ENCODE data around the gene TUFT1. TPM values are rescaled to one million over a fixed set of nuclear protein-coding genes. Genes with fewer than 3 reads are reported as not detected.

TUFT1 gene
- total and polyA plus RNA-seq, 9 of the 15 experiments (the other 6 are each of a cell fraction or from before 2014, with no cell fraction given) = 0.54 to 2.0 (median 1.7) TPM

DNA sequence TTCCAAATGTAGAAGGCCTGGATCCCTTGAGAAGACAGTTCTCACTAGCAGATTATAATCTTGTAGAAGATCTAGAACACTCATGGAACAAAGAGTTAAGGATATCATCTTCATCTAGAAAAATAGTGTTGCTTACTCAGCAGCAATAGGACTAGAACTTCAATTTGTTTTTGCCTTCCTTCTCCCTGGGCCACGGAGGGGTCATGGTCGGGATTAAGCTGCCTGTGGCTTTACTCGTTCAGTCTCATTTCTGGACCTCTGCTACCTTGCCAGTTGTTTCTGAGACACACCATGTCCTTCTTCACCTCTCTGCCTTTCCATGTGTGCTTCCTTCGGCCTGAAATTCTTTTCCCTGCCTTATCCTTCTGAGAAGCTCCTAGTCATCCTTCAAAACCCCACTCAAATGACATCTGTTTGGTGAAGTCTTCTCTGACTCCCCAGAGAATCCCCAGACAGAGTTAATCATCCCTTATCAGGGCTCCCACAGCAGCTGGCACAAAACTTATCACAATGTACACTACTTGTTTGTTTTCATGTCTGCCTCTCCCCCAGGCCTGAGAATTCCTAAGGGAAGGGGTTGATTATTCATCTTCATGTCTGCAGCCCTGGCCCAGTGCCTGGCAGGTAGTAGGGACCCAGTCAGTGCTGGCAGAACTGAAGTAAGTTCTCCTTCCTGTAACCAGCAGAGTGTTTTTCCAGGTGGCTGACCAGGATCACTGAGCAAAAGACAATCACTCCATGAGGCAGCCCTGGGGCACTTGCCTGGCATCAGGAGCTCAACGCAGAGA, 56.3 kb downstream of the TUFT1 start (continued):
- TF ChIP-seq MYNN (IDR thresholded peaks at IDR 0.05) = peak; percentile 91; the same call in 1 of the 2 replicates
- TF ChIP-seq MYNN (CRISPR knock-in tag; IDR thresholded peaks at IDR 0.05) = no peak
- TF ChIP-seq MBD2 (IDR thresholded peaks at IDR 0.05; ENCODE audit: borderline replicate concordance, low read depth) = peak; percentile 56; the same call in 1 of the 2 replicates
- TF ChIP-seq, protein P1, sequence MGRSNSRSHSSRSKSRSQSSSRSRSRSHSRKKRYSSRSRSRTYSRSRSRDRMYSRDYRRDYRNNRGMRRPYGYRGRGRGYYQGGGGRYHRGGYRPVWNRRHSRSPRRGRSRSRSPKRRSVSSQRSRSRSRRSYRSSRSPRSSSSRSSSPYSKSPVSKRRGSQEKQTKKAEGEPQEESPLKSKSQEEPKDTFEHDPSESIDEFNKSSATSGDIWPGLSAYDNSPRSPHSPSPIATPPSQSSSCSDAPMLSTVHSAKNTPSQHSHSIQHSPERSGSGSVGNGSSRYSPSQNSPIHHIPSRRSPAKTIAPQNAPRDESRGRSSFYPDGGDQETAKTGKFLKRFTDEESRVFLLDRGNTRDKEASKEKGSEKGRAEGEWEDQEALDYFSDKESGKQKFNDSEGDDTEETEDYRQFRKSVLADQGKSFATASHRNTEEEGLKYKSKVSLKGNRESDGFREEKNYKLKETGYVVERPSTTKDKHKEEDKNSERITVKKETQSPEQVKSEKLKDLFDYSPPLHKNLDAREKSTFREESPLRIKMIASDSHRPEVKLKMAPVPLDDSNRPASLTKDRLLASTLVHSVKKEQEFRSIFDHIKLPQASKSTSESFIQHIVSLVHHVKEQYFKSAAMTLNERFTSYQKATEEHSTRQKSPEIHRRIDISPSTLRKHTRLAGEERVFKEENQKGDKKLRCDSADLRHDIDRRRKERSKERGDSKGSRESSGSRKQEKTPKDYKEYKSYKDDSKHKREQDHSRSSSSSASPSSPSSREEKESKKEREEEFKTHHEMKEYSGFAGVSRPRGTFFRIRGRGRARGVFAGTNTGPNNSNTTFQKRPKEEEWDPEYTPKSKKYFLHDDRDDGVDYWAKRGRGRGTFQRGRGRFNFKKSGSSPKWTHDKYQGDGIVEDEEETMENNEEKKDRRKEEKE (IDR thresholded peaks at IDR 0.05; ENCODE audit: borderline replicate concordance in 1 of 2, control insufficient read depth in 1 of 2, low read depth in 2 of 2, low read length in 1 of 2) = no peak
- no peak for TF ChIP-seq ZNF134 (CRISPR knock-in tag; conservative IDR thresholded peaks at IDR 0.05)
- TF ChIP-seq ZNF224 (CRISPR knock-in tag; IDR thresholded peaks at IDR 0.05) = no peak
- TF ChIP-seq, protein P2, sequence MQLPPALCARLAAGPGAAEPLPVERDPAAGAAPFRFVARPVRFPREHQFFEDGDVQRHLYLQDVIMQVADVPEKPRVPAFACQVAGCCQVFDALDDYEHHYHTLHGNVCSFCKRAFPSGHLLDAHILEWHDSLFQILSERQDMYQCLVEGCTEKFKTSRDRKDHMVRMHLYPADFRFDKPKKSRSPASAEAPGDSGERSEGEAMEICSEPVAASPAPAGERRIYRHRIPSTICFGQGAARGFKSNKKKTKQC (CRISPR knock-in tag; IDR thresholded peaks at IDR 0.05) = no peak
- TF ChIP-seq CC2D1A (IDR thresholded peaks at IDR 0.05) = peak; percentile 87; the same call in 1 of the 2 replicates
- TF ChIP-seq, protein P3, sequence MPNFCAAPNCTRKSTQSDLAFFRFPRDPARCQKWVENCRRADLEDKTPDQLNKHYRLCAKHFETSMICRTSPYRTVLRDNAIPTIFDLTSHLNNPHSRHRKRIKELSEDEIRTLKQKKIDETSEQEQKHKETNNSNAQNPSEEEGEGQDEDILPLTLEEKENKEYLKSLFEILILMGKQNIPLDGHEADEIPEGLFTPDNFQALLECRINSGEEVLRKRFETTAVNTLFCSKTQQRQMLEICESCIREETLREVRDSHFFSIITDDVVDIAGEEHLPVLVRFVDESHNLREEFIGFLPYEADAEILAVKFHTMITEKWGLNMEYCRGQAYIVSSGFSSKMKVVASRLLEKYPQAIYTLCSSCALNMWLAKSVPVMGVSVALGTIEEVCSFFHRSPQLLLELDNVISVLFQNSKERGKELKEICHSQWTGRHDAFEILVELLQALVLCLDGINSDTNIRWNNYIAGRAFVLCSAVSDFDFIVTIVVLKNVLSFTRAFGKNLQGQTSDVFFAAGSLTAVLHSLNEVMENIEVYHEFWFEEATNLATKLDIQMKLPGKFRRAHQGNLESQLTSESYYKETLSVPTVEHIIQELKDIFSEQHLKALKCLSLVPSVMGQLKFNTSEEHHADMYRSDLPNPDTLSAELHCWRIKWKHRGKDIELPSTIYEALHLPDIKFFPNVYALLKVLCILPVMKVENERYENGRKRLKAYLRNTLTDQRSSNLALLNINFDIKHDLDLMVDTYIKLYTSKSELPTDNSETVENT (CRISPR knock-in tag; IDR thresholded peaks at IDR 0.05) = no peak
- no peak; the same call in 1 of the 2 replicates for TF ChIP-seq MAFK (IDR thresholded peaks at IDR 0.05; ENCODE audit: low read length)
- no peak for TF ChIP-seq HNRNPK (IDR thresholded peaks at IDR 0.05; ENCODE audit: low read depth, low read length, poor library complexity, severe bottlenecking)
- no peak for TF ChIP-seq SIN3B (IDR thresholded peaks at IDR 0.05; ENCODE audit: low read depth)
- TF ChIP-seq EP400 (IDR thresholded peaks at IDR 0.05) = peak; percentile 43; the same call in 1 of the 2 replicates
- TF ChIP-seq PCBP2 (IDR thresholded peaks at IDR 0.05; ENCODE audit: low read depth, low read length, poor library complexity, severe bottlenecking) = no peak
- no peak for TF ChIP-seq ZNF785 (CRISPR knock-in tag; IDR thresholded peaks at IDR 0.05)
- no peak for TF ChIP-seq ZNF707 (CRISPR knock-in tag; conservative IDR thresholded peaks at IDR 0.05)
- TF ChIP-seq TCFL5 (CRISPR knock-in tag; conservative IDR thresholded peaks at IDR 0.05) = no peak
- no peak for TF ChIP-seq ERF (CRISPR knock-in tag; IDR thresholded peaks at IDR 0.05)
- TF ChIP-seq, protein P4, sequence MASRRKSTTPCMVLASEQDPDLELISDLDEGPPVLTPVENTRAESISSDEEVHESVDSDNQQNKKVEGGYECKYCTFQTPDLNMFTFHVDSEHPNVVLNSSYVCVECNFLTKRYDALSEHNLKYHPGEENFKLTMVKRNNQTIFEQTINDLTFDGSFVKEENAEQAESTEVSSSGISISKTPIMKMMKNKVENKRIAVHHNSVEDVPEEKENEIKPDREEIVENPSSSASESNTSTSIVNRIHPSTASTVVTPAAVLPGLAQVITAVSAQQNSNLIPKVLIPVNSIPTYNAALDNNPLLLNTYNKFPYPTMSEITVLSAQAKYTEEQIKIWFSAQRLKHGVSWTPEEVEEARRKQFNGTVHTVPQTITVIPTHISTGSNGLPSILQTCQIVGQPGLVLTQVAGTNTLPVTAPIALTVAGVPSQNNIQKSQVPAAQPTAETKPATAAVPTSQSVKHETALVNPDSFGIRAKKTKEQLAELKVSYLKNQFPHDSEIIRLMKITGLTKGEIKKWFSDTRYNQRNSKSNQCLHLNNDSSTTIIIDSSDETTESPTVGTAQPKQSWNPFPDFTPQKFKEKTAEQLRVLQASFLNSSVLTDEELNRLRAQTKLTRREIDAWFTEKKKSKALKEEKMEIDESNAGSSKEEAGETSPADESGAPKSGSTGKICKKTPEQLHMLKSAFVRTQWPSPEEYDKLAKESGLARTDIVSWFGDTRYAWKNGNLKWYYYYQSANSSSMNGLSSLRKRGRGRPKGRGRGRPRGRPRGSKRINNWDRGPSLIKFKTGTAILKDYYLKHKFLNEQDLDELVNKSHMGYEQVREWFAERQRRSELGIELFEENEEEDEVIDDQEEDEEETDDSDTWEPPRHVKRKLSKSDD (conservative IDR thresholded peaks at IDR 0.05; ENCODE audit: low read length) = no peak
- peak; percentile 36 for TF ChIP-seq FOS (IDR thresholded peaks at IDR 0.05; ENCODE audit: extremely low read depth, insufficient read length)

All from K562 (cell line).